K562 (cell line): ENCODE results near the gene ZNF718. TPM values are rescaled to one million over a fixed set of nuclear protein-coding genes. Genes with fewer than 3 reads are reported as not detected.

Experiments used
- FOXA3 ChIP-seq, 2 experiments: fragments of 450-650 bp in 1 of 2; sonication (generic) in 1 of 2; formaldehyde crosslinking; IDR thresholded peaks in 1 of 2; conservative IDR thresholded peaks in 1 of 2; 2 replicates each; pipeline versions ENCODE4 v1.4.0 to v1.8.0; 2020 to 2022; ENCODE audit warnings: mild to moderate bottlenecking in 2 of 2, missing genetic modification reagents in 1 of 2
- GTF2E2 ChIP-seq: fragments of 200-800 bp; sonication (Bioruptor generic); IDR thresholded peaks from 2 replicates; pipeline ENCODE4 v1.6.1; 2016; ENCODE audit warnings: missing genetic modification characterization, missing compliant biosample characterization
- HDAC6 ChIP-seq: IDR thresholded peaks from 2 replicates; pipeline ENCODE4 v1.6.1; 2012; ENCODE audit warnings: low read depth, mild to moderate bottlenecking, control low read depth, inconsistent platforms, low read length, moderate library complexity
- NCOA4 ChIP-seq: fragments of 450-650 bp; IDR thresholded peaks from 2 replicates; pipeline ENCODE4 v1.6.1; 2018; ENCODE audit warnings: mild to moderate bottlenecking; ENCODE audit not compliant: partially characterized antibody
- SRSF9 ChIP-seq: fragments of 200-400 bp; formaldehyde crosslinking; IDR thresholded peaks from 2 replicates; pipeline ENCODE4 v1.6.1; 2017; ENCODE audit warnings: low read depth, low read length, borderline replicate concordance
- ZNF354B ChIP-seq: fragments of 250-450 bp; sonication (Bioruptor Pico); IDR thresholded peaks from 2 replicates; pipeline ENCODE4 v1.4.0; 2020
- ZNF766 ChIP-seq: fragments of 200-800 bp; sonication (Bioruptor generic); conservative IDR thresholded peaks from 2 replicates; pipeline ENCODE4 v1.6.1; 2016; ENCODE audit warnings: missing genetic modification characterization, missing compliant biosample characterization
- polyA plus RNA-seq, 8 experiments: library from polyadenylated mRNA; depleted of rRNA in 4 of 8; stranded (reverse) in 5 of 8; unstranded in 3 of 8; fragments of >200 nt; fragmentation: Nextera tagmentation in 2 of 8; fragmentation: Illumina TruSeq in 1 of 8; extraction: Ambion mirVana in 2 of 8; extraction: Trizol in 1 of 8; gene quantifications; 2 replicates each; pipeline versions ENCODE4 v1.2.1 to v1.2.3, GENCODE V29; 2011 to 2014; ENCODE audit warnings: inconsistent platforms in 1 of 8, missing spikeins in 1 of 8
- total RNA-seq, 7 experiments: library from RNA; depleted of rRNA in 6 of 7; stranded (reverse); fragments of >200 nt in 6 of 7; fragmentation: Illumina TruSeq in 2 of 7; extraction: Trizol in 2 of 7; gene quantifications; 2 replicates each; pipeline versions ENCODE4 v1.2.1 to v1.2.3, GENCODE V29; 2011 to 2021; ENCODE audit warnings: low replicate concordance in 1 of 7
- TF ChIP-seq, protein P1 (sequence below): IDR thresholded peaks from 2 replicates; pipeline ENCODE4 v1.6.1; 2011; ENCODE audit not compliant: insufficient read length; ENCODE audit errors: extremely low read depth
- TF ChIP-seq, protein P2 (sequence below): fragments of 450-650 bp; IDR thresholded peaks from 2 replicates; pipeline ENCODE4 v1.6.1; 2016; ENCODE audit warnings: low read depth
- TF ChIP-seq, protein P3 (sequence below): sonication (generic); formaldehyde crosslinking; IDR thresholded peaks from 2 replicates; pipeline ENCODE4 v1.8.0; 2022; ENCODE audit warnings: mild to moderate bottlenecking, missing genetic modification reagents
- TF ChIP-seq, protein P4 (sequence below): fragments of 250-450 bp; sonication (Bioruptor Pico); IDR thresholded peaks from 2 replicates; pipeline ENCODE4 v1.8.0; 2022; ENCODE audit warnings: inconsistent platforms

ZNF718 gene
- total and polyA plus RNA-seq, 9 of the 15 experiments (the other 6 are each of a cell fraction or from before 2014, with no cell fraction given): 1.00 to 5.3 (median 2.7) TPM

GRCh38 chr4:107083-107443 lies 17.2 kb upstream of the ZNF718 start (continued):
- TF ChIP-seq, protein P1, sequence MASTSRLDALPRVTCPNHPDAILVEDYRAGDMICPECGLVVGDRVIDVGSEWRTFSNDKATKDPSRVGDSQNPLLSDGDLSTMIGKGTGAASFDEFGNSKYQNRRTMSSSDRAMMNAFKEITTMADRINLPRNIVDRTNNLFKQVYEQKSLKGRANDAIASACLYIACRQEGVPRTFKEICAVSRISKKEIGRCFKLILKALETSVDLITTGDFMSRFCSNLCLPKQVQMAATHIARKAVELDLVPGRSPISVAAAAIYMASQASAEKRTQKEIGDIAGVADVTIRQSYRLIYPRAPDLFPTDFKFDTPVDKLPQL: no peak
- TF ChIP-seq GTF2E2 (tag) (no peak), FOXA3 (CRISPR knock-in tag; conservative IDR thresholded peaks at IDR 0.05 in 1 of 2, IDR thresholded peaks at IDR 0.05 in 1 of 2) (no peak), ZNF766 (CRISPR knock-in tag) (no peak), NCOA4 (no peak), SRSF9 (no peak), ZNF354B (CRISPR knock-in tag) (no peak), HDAC6 (no peak)
- TF ChIP-seq, protein P2, sequence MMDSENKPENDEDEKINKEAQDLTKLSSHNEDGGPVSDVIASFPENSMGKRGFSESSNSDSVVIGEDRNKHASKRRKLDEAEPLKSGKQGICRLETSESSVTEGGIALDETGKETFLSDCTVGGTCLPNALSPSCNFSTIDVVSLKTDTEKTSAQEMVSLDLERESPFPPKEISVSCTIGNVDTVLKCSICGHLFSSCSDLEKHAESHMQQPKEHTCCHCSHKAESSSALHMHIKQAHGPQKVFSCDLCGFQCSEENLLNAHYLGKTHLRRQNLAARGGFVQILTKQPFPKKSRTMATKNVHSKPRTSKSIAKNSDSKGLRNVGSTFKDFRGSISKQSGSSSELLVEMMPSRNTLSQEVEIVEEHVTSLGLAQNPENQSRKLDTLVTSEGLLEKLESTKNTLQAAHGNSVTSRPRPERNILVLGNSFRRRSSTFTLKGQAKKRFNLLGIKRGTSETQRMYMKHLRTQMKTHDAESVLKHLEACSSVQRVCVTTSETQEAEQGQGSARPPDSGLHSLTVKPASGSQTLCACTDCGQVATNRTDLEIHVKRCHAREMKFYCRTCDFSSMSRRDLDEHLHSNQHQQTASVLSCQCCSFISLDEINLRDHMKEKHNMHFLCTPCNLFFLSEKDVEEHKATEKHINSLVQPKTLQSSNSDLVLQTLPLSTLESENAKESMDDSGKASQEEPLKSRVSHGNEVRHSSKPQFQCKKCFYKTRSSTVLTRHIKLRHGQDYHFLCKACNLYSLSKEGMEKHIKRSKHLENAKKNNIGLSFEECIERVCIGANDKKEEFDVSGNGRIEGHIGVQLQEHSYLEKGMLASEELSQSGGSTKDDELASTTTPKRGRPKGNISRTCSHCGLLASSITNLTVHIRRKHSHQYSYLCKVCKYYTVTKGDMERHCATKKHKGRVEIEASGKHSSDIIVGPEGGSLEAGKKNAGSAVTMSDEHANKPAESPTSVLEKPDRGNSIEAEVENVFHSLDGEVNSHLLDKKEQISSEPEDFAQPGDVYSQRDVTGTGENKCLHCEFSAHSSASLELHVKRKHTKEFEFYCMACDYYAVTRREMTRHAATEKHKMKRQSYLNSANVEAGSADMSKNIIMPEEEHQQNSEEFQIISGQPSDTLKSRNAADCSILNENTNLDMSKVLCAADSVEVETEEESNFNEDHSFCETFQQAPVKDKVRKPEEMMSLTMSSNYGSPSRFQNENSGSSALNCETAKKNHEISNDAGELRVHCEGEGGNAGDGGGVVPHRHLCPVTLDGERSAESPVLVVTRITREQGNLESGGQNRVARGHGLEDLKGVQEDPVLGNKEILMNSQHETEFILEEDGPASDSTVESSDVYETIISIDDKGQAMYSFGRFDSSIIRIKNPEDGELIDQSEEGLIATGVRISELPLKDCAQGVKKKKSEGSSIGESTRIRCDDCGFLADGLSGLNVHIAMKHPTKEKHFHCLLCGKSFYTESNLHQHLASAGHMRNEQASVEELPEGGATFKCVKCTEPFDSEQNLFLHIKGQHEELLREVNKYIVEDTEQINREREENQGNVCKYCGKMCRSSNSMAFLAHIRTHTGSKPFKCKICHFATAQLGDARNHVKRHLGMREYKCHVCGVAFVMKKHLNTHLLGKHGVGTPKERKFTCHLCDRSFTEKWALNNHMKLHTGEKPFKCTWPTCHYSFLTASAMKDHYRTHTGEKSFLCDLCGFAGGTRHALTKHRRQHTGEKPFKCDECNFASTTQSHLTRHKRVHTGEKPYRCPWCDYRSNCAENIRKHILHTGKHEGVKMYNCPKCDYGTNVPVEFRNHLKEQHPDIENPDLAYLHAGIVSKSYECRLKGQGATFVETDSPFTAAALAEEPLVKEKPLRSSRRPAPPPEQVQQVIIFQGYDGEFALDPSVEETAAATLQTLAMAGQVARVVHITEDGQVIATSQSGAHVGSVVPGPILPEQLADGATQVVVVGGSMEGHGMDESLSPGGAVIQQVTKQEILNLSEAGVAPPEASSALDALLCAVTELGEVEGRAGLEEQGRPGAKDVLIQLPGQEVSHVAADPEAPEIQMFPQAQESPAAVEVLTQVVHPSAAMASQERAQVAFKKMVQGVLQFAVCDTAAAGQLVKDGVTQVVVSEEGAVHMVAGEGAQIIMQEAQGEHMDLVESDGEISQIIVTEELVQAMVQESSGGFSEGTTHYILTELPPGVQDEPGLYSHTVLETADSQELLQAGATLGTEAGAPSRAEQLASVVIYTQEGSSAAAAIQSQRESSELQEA: no peak
- TF ChIP-seq, protein P3, sequence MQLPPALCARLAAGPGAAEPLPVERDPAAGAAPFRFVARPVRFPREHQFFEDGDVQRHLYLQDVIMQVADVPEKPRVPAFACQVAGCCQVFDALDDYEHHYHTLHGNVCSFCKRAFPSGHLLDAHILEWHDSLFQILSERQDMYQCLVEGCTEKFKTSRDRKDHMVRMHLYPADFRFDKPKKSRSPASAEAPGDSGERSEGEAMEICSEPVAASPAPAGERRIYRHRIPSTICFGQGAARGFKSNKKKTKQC (CRISPR knock-in tag): no peak
- TF ChIP-seq, protein P4, sequence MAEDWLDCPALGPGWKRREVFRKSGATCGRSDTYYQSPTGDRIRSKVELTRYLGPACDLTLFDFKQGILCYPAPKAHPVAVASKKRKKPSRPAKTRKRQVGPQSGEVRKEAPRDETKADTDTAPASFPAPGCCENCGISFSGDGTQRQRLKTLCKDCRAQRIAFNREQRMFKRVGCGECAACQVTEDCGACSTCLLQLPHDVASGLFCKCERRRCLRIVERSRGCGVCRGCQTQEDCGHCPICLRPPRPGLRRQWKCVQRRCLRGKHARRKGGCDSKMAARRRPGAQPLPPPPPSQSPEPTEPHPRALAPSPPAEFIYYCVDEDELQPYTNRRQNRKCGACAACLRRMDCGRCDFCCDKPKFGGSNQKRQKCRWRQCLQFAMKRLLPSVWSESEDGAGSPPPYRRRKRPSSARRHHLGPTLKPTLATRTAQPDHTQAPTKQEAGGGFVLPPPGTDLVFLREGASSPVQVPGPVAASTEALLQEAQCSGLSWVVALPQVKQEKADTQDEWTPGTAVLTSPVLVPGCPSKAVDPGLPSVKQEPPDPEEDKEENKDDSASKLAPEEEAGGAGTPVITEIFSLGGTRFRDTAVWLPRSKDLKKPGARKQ (CRISPR knock-in tag): no peak
- TF ChIP-seq, all 486 proteins: peak for 0
